Smooth muscle cell (in vitro differentiated cells): ENCODE results near the gene PITPNC1. TPM values are rescaled to one million over a fixed set of nuclear protein-coding genes. Genes with fewer than 3 reads are reported as not detected.

Source experiments
- DNase-seq: peaks from one replicate; lab custom pipeline; 2025; ENCODE audit not compliant: unreplicated experiment; lab: John Stamatoyannopoulos, UW
- H2AFZ ChIP-seq: fragments of 200-600 bp; sonication (generic); 2 replicates; pipeline ENCODE4 v1.6.0; 2016; ENCODE audit warnings: antibody characterized with exemption, low read depth, mild to moderate bottlenecking
- H3F3A ChIP-seq: fragments of 200-600 bp; sonication (generic); 2 replicates; pipeline ENCODE4 v1.6.0; 2017; ENCODE audit warnings: antibody characterized with exemption, low read depth
- H3K27ac ChIP-seq: fragments of 200-600 bp; sonication (generic); 2 replicates; pipeline ENCODE4 v1.5.1; 2016; ENCODE audit warnings: low read depth, mild to moderate bottlenecking
- H3K27me3 ChIP-seq: fragments of 200-600 bp; sonication (generic); 2 replicates; pipeline ENCODE4 v1.6.1; 2016; ENCODE audit warnings: low read depth, mild to moderate bottlenecking
- H3K36me3 ChIP-seq: fragments of 200-600 bp; sonication (generic); 2 replicates; pipeline ENCODE4 v1.5.1; 2016; ENCODE audit warnings: low read depth
- H3K4me1 ChIP-seq: fragments of 200-600 bp; sonication (generic); 2 replicates; pipeline ENCODE4 v1.5.1; 2016; ENCODE audit warnings: low read depth
- H3K4me2 ChIP-seq: fragments of 200-600 bp; sonication (generic); 2 replicates; pipeline ENCODE4 v1.6.0; 2016; ENCODE audit warnings: mild to moderate bottlenecking
- H3K4me3 ChIP-seq: fragments of 200-600 bp; sonication (generic); 2 replicates; pipeline ENCODE4 v1.5.1; 2016; ENCODE audit warnings: mild to moderate bottlenecking
- H3K79me2 ChIP-seq: fragments of 200-600 bp; sonication (generic); 2 replicates; pipeline ENCODE4 v1.6.0; 2016; ENCODE audit warnings: low read depth, mild to moderate bottlenecking
- H3K9ac ChIP-seq: fragments of 200-600 bp; sonication (generic); 2 replicates; pipeline ENCODE4 v1.6.0; 2016; ENCODE audit warnings: low read depth
- H3K9me3 ChIP-seq: fragments of 200-600 bp; sonication (generic); replicated peaks from 2 replicates; pipeline ENCODE4 v1.5.1; 2016; ENCODE audit warnings: low read depth
- H4K20me1 ChIP-seq: fragments of 200-600 bp; sonication (generic); 2 replicates; pipeline ENCODE4 v1.6.0; 2016; ENCODE audit warnings: low read depth
- WGBS: methylation state at CpG from one replicate; pipeline ENCODE4 v1.1.7; 2016; ENCODE audit warnings: low lambda C conversion rate; 5-methylcytosine and 5-hydroxymethylcytosine counted together
- polyA plus RNA-seq: library from polyadenylated mRNA; unstranded; fragments of >200 nt; fragmentation: Nextera tagmentation; extraction: Ambion mirVana; gene quantifications from 2 replicates; pipeline ENCODE4 v1.2.1, GENCODE V29; 2016
- total RNA-seq: library from RNA; depleted of rRNA; stranded (reverse); fragments of >200 nt; gene quantifications from 2 replicates; pipeline ENCODE4 v1.2.3, GENCODE V29; 2014
- TF ChIP-seq, protein P1 (sequence below): fragments of 200-600 bp; sonication (generic); IDR thresholded peaks from 2 replicates; pipeline ENCODE4 v1.5.1; 2017; ENCODE audit warnings: borderline replicate concordance, mild to moderate bottlenecking, antibody characterized with exemption; ENCODE audit not compliant: insufficient read depth, poor library complexity, severe bottlenecking

The PITPNC1 gene
- total and polyA plus RNA-seq, 2 experiments from 2014 or later = 9.6 to 12.5 TPM

DNA sequence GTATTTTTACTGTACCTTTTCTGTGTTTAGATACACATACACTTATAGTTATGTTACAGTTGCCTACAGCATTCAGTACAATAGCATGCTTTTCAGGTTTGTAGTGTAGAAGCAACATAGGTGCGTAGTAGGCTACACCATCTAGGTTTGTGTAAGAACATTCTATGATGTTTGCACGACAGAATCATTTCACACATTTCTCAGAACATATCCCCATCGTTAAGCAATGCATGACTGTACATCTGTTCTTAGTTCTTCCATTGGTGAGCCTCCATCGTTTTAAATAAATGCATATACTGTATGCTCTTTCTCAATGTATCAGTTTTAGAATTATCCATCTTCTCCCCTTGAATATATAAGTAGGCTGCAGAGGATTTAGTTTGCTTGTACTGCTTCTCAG is 122.6 kb downstream of the PITPNC1 start:
- 92% methylated on average over 4 of the region's 4 CpGs for WGBS
- no peak overlapping the region for H2AFZ ChIP-seq
- H3K9ac ChIP-seq = no peak overlapping the region
- no peak overlapping the region for H3K4me3 ChIP-seq
- H3K27ac ChIP-seq = no peak overlapping the region
- H3K4me1 ChIP-seq = no peaks in the 10 kb centered on the region
- H3K9me3 ChIP-seq = no peaks in the 10 kb centered on the region
- no peaks in the 10 kb centered on the region for H3K27me3 ChIP-seq
- no peaks in the 10 kb centered on the region for H3F3A ChIP-seq
- no peaks in the 10 kb centered on the region for H3K36me3 ChIP-seq
- TF ChIP-seq, protein P1, sequence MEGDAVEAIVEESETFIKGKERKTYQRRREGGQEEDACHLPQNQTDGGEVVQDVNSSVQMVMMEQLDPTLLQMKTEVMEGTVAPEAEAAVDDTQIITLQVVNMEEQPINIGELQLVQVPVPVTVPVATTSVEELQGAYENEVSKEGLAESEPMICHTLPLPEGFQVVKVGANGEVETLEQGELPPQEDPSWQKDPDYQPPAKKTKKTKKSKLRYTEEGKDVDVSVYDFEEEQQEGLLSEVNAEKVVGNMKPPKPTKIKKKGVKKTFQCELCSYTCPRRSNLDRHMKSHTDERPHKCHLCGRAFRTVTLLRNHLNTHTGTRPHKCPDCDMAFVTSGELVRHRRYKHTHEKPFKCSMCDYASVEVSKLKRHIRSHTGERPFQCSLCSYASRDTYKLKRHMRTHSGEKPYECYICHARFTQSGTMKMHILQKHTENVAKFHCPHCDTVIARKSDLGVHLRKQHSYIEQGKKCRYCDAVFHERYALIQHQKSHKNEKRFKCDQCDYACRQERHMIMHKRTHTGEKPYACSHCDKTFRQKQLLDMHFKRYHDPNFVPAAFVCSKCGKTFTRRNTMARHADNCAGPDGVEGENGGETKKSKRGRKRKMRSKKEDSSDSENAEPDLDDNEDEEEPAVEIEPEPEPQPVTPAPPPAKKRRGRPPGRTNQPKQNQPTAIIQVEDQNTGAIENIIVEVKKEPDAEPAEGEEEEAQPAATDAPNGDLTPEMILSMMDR = no peak
- H4K20me1 ChIP-seq = no peaks in the 10 kb centered on the region
- H3K4me2 ChIP-seq = no peak overlapping the region
- H3K79me2 ChIP-seq = peaks cover 19% of the 10 kb centered on the region
- no peak for DNase-seq

DNA sequence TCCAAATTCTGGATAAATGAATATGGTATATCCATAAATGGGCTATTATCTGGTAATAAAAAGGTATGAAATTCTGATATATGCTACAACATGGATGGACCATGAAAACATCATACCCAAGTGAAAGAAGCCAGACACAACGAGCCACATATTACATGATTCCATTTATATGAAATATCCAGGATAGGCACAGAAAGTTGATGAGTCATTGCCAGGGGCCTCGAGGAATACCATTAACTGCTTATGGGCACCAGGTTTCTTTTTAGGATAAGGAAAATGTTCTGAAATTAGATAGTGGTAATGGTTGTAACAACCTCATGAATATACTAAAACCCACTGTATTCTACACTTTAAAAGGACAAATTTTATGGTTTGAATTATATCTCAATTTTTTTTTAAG is 123.2 kb downstream of the PITPNC1 start:
- H2AFZ ChIP-seq = no peak overlapping the region
- H3K9ac ChIP-seq = no peak overlapping the region
- WGBS = 31% methylated on average over 2 of the region's 2 CpGs
- TF ChIP-seq, protein P1 = no peak
- no peak overlapping the region for H3K4me2 ChIP-seq
- peaks cover 23% of the 10 kb centered on the region for H3K79me2 ChIP-seq
- no peaks in the 10 kb centered on the region for H3K36me3 ChIP-seq
- H3K4me1 ChIP-seq = no peaks in the 10 kb centered on the region
- H3K27ac ChIP-seq = no peak overlapping the region
- no peaks in the 10 kb centered on the region for H3K9me3 ChIP-seq
- no peak for DNase-seq
- no peaks in the 10 kb centered on the region for H3F3A ChIP-seq
- H3K27me3 ChIP-seq = no peaks in the 10 kb centered on the region
- no peak overlapping the region for H3K4me3 ChIP-seq
- H4K20me1 ChIP-seq = no peaks in the 10 kb centered on the region

DNA sequence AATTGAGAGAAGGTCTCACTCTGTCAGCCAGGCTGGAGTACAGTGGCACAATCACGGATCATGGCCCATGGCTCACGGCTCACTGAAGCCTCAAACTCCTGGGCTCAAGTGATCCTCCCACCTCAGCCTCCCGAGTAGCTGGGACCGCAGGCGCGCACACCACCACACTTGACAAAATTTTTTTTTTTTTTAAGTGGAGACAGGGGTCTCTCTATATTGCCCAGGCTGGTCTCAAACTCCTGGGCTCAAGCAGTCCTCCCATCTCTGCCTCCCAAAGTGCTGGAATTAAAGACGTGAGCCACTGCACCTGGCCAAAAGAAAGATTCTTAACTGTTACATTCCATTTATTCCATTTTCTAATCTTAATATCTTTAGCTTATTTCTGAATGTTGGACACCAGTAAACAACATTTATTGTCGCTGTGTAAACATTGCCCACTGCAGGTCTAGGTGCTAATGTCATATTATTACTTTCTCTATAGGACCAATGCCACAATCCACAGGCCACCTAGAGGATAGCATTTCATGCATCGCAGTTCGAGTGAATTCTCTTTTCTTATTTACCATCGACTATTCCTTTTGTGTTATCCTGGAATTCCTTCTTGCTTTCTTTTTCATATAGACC is 123.7 kb downstream of the PITPNC1 start:
- DNase-seq = no peak
- H3K9me3 ChIP-seq = no peaks in the 10 kb centered on the region
- H3K4me2 ChIP-seq = no peak overlapping the region
- no peak overlapping the region for H3K9ac ChIP-seq
- H4K20me1 ChIP-seq = no peaks in the 10 kb centered on the region
- no peaks in the 10 kb centered on the region for H3K27me3 ChIP-seq
- TF ChIP-seq, protein P1 = no peak
- no peaks in the 10 kb centered on the region for H3K36me3 ChIP-seq
- no peaks in the 10 kb centered on the region for H3F3A ChIP-seq
- 98% methylated on average over 11 of the region's 11 CpGs for WGBS
- no peak overlapping the region for H3K4me3 ChIP-seq
- peaks cover 23% of the 10 kb centered on the region for H3K79me2 ChIP-seq
- no peak overlapping the region for H2AFZ ChIP-seq
- H3K4me1 ChIP-seq = no peaks in the 10 kb centered on the region
- no peak overlapping the region for H3K27ac ChIP-seq

DNA sequence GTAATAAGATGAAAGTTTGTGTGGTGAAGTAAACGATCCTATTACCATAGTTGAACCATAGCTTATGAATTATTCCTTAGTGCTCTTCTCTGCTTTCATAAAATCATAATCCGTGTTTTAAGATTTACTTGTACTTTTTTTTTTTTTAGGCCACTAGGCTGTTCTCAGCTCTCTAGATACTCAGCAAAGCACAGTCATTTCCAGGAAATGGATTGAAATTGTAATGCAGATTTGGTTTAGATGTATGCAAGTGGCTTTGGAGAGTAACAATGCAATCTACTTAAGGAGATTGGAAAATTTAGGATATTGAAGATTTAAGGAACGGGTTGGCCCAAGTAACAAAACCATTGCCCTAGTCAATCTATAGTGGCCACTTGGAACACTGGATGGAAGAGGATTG is 125.1 kb downstream of the PITPNC1 start:
- Histone ChIP-seq H3K9ac (no peak overlapping the region), H3K9me3 (no peaks in the 10 kb centered on the region), H3K27me3 (no peaks in the 10 kb centered on the region), H3K4me2 (no peak overlapping the region), H4K20me1 (no peaks in the 10 kb centered on the region), H3K36me3 (no peaks in the 10 kb centered on the region), H3K27ac (no peak overlapping the region), H3F3A (no peaks in the 10 kb centered on the region), H3K4me3 (no peak overlapping the region), H2AFZ (no peak overlapping the region), H3K79me2 (peaks cover 19% of the 10 kb centered on the region), H3K4me1 (no peaks in the 10 kb centered on the region)
- TF ChIP-seq, protein P1 = no peak
- WGBS = 89% methylated on average over 3 of the region's 3 CpGs
- DNase-seq = no peak
